RWPE2 (cell line): ENCODE data around the gene NEMP1.

Source experiments
- ATAC-seq: fragments of 200-7000 bp; cut with Tn5 transposase; 3 replicates; pipeline ENCODE4 v1.9.1; 2021; ENCODE audit warnings: low read depth
- DNase-seq: peaks from one replicate; pipeline ENCODE4 v3.0.0-alpha.2; 2020; ENCODE audit warnings: low spot score
- H3K27ac ChIP-seq: fragments of 450-650 bp; 2 replicates; pipeline ENCODE4 v1.5.1; 2017; ENCODE audit warnings: mild to moderate bottlenecking; ENCODE audit not compliant: poor library complexity, severe bottlenecking
- H3K27me3 ChIP-seq: fragments of 250-450 bp; sonication (Bioruptor Pico); 2 replicates; pipeline ENCODE4 v1.5.1; 2021; ENCODE audit warnings: mild to moderate bottlenecking, moderate library complexity; ENCODE audit not compliant: insufficient read depth, poor library complexity, severe bottlenecking
- H3K36me3 ChIP-seq: fragments of 250-450 bp; sonication (Bioruptor Pico); 2 replicates; pipeline ENCODE4 v1.5.1; 2020; ENCODE audit warnings: low read depth, mild to moderate bottlenecking, moderate library complexity
- H3K4me1 ChIP-seq: fragments of 250-450 bp; sonication (Bioruptor Pico); 2 replicates; pipeline ENCODE4 v1.5.1; 2021; ENCODE audit warnings: mild to moderate bottlenecking, moderate library complexity; ENCODE audit not compliant: insufficient read depth, poor library complexity, severe bottlenecking
- H3K4me3 ChIP-seq: fragments of 250-450 bp; sonication (Bioruptor Pico); 2 replicates; pipeline ENCODE4 v1.5.1; 2021; ENCODE audit warnings: mild to moderate bottlenecking, moderate library complexity; ENCODE audit not compliant: severe bottlenecking
- H3K9me3 ChIP-seq: fragments of 250-450 bp; sonication (Bioruptor Pico); 2 replicates; pipeline ENCODE4 v1.5.1; 2021; ENCODE audit warnings: mild to moderate bottlenecking, moderate library complexity; ENCODE audit not compliant: severe bottlenecking
- TF ChIP-seq, protein P1 (sequence below): fragments of 450-650 bp; IDR thresholded peaks from one replicate; pipeline ENCODE4 v1.5.1; 2017; ENCODE audit warnings: mild to moderate bottlenecking, moderate library complexity; ENCODE audit not compliant: poor library complexity, severe bottlenecking

NEMP1 gene

DNA sequence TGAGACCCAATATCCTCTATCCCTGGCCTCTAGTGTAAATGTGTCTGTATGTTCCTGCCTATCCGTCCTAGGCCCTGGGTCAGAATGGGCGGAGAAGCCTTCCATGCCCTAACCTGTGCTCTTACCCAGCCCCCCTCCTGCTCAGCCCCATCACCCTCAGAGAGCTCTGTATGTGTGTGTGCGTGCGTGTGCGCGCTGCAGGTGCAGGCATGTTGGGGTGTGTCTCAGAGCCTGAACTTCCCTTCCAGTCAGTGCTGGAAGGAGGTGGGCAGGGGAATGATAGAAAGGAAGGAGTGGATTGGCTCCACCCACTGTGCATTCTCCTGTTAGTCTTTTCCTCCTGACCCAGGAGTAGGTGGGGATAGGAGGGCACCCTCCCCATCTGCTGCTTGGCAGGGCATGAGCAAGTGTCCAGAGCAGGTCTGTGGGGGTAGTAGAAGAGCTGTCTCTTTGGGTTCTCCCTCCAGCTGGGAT is 17.5 kb upstream of the NEMP1 start:
- DNase-seq = peak; percentile 96
- Histone ChIP-seq H3K27ac (peak overlapping the region; percentile 61), H3K4me1 (peaks cover 20% of the 10 kb centered on the region), H3K4me3 (no peak overlapping the region), H3K36me3 (peaks cover 52% of the 10 kb centered on the region), H3K9me3 (no peaks in the 10 kb centered on the region), H3K27me3 (no peaks in the 10 kb centered on the region)
- TF ChIP-seq, protein P1, sequence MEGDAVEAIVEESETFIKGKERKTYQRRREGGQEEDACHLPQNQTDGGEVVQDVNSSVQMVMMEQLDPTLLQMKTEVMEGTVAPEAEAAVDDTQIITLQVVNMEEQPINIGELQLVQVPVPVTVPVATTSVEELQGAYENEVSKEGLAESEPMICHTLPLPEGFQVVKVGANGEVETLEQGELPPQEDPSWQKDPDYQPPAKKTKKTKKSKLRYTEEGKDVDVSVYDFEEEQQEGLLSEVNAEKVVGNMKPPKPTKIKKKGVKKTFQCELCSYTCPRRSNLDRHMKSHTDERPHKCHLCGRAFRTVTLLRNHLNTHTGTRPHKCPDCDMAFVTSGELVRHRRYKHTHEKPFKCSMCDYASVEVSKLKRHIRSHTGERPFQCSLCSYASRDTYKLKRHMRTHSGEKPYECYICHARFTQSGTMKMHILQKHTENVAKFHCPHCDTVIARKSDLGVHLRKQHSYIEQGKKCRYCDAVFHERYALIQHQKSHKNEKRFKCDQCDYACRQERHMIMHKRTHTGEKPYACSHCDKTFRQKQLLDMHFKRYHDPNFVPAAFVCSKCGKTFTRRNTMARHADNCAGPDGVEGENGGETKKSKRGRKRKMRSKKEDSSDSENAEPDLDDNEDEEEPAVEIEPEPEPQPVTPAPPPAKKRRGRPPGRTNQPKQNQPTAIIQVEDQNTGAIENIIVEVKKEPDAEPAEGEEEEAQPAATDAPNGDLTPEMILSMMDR = no peak
- ATAC-seq = peak; percentile 87

DNA sequence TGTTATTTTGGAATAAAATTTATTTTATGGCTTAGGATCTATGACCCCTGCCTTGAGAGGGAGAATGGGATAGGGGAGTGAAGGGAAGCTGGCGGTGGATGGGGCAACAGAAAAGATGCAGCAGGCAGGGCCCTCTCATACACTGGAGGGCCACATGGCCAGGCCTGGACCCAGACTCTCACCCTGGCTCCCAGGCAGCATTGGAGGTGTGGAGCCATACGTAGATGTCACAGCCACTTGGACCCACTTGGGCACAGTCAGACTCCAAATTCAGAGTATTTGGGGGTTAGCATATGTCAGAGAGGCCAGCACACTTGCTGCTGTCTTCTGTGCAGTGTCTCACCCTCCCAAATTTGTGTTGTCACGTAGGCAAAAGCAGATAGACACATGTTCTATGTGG is 16.8 kb upstream of the NEMP1 start:
- peaks cover 59% of the 10 kb centered on the region for H3K36me3 ChIP-seq
- no peaks in the 10 kb centered on the region for H3K27me3 ChIP-seq
- TF ChIP-seq, protein P1 = no peak
- no peak for DNase-seq
- H3K4me3 ChIP-seq = no peak overlapping the region
- peak overlapping the region; percentile 61 for H3K27ac ChIP-seq
- no peak for ATAC-seq
- H3K9me3 ChIP-seq = no peaks in the 10 kb centered on the region
- peaks cover 20% of the 10 kb centered on the region for H3K4me1 ChIP-seq

DNA sequence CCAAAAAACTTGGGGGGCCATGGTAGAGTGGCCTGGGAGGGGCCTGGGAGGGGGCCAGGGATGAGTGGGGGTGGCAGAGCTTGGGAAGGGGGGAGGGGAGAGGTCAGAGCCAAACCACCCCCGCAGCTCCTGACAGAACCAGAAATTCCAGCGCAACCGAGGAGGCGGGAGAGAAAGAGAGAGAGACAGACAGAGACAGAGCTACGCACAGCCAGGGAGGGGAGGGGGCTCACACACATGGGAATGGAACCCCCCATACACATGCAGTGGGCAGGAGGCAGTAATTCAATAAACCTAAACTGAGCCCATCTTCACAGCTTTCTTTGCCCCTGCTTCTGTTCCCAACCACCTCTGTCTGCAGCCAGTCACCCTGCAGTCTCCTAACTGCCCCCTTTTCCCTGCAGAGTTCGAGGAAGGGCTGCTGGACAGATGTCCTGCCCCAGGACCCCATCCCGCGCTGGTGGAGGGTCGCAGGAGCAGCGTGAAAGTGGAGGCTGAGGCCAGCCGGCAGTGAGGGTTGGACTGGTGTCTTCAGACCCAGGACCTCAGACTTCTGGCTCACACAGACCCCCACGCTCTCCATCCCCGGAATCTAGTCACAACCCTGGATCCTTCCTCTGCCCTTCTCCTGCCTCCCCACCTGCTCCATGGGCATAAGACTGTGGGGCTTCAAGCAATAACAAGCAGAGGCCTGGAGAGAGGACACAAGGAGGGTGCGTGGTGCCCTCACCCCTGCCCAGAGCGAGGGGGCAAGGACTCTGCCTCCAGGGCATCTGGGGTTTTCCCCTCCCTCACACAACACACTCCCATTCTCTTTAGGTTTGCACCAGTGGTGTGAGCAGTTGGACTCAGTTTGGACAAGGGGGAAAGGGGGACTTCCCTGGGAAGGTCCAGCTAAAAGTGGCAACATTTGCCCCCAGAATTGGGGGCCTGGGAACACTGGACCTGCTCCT is 15.9 kb upstream of the NEMP1 start:
- TF ChIP-seq, protein P1 = no peak
- no peaks in the 10 kb centered on the region for H3K27me3 ChIP-seq
- no peak for DNase-seq
- ATAC-seq = no peak
- H3K9me3 ChIP-seq = no peaks in the 10 kb centered on the region
- peaks cover 20% of the 10 kb centered on the region for H3K4me1 ChIP-seq
- H3K27ac ChIP-seq = peak overlapping the region; percentile 61
- peaks cover 62% of the 10 kb centered on the region for H3K36me3 ChIP-seq
- H3K4me3 ChIP-seq = no peak overlapping the region

DNA sequence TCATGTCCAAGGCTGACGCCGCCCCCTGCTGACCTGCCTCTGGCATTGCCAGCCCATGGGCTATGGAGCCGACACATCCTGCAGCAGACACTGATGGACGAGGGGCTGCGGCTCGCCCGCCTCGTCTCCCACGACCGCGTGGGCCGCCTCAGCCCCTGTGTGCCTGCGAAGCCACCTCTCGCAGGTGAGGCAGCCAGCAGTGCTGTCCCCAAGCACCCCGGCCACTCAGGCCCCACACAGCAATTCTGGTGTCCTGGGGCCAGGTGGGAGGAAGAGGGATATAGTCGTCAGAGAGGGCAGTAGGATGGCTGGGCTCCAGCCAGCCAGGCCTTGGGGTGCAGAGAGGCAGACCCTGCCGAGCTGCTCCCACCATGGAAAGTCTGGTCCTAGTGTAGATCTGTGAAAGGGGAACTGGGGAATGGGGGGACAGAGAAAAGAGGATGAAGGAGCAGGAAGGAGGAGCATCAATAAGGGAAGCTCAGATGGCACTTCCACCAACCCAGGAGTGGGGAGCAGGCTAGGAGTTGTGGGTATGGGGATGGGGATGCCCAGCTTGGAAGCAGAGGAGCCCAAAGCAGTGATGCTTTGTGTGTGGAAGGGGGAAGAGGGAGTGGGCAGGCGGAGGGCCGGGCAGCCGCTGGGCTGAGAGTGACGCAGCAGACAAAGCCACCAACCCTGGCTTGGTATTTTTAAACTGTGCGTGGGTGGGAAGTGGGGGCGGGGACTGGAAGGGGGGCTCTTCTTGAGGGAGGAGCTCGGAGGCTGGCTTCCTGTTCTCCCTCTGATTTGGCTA is 15.0 kb upstream of the NEMP1 start:
- no peaks in the 10 kb centered on the region for H3K27me3 ChIP-seq
- peaks cover 62% of the 10 kb centered on the region for H3K36me3 ChIP-seq
- TF ChIP-seq, protein P1 = peak; percentile 52
- peak overlapping the region; percentile 61 for H3K27ac ChIP-seq
- ATAC-seq (no peak; the same call in 2 of the 3 replicates), DNase-seq (no peak)
- H3K4me1 ChIP-seq = peaks cover 20% of the 10 kb centered on the region
- no peaks in the 10 kb centered on the region for H3K9me3 ChIP-seq
- H3K4me3 ChIP-seq = no peak overlapping the region
